Sigmoid colon (tissue), 7 donors: ENCODE data around the gene MROH2A. TPM values are rescaled to one million over a fixed set of nuclear protein-coding genes. Genes with fewer than 3 reads are reported as not detected.
A peak's percentile ranks its signal among the peaks of the same experiment; 100 is the strongest.

Source experiments
- DNase-seq: peaks from one replicate; pipeline ENCODE4 v3.0.0-alpha.2; 2019
- H3K27ac ChIP-seq, 4 donors: fragments of 200-600 bp; sonication (generic); one replicate each; pipeline ENCODE4 v1.5.1; 2016 to 2019; ENCODE audit warnings: mild to moderate bottlenecking in 1 of 4
- H3K27me3 ChIP-seq, 3 donors: fragments of 200-600 bp; sonication (generic); one replicate each; pipeline ENCODE4 v1.5.1; 2019; ENCODE audit warnings: mild to moderate bottlenecking in 1 of 3
- H3K36me3 ChIP-seq, 4 donors: fragments of 200-600 bp; sonication (generic); one replicate each; pipeline ENCODE4 v1.5.1; 2016 to 2019
- H3K4me1 ChIP-seq, 4 donors: fragments of 200-600 bp; sonication (generic); one replicate each; pipeline ENCODE4 v1.5.1; 2017 to 2019
- H3K4me3 ChIP-seq, 4 donors: fragments of 200-600 bp; sonication (generic); one replicate each; pipeline ENCODE4 v1.5.1; 2017 to 2019; ENCODE audit warnings: mild to moderate bottlenecking in 2 of 4, moderate library complexity in 1 of 4
- H3K9me3 ChIP-seq, 4 donors: fragments of 200-600 bp in 3 of 4; sonication (generic) in 3 of 4; one replicate each; pipeline versions ENCODE4 v1.5.1 to v1.6.1; 2013 to 2019
- EP300 ChIP-seq, 4 donors: sonication (generic); formaldehyde crosslinking; IDR thresholded peaks; one replicate each; pipeline ENCODE4 v1.6.1; 2017; ENCODE audit warnings: antibody characterized with exemption in 4 of 4
- POLR2A ChIP-seq, 2 donors: fragments of 450-650 bp; IDR thresholded peaks; one replicate each; pipeline ENCODE4 v1.6.1; 2016; ENCODE audit warnings: antibody characterized with exemption in 2 of 2, mild to moderate bottlenecking in 2 of 2, moderate library complexity in 2 of 2
- POLR2AphosphoS5 ChIP-seq, 4 donors: sonication (generic); formaldehyde crosslinking; IDR thresholded peaks; one replicate each; pipeline ENCODE4 v1.6.1; 2017; ENCODE audit warnings: antibody characterized with exemption in 4 of 4
- WGBS, 2 donors: extraction: QIAGEN DNeasy Blood & Tissue Kit; methylation state at CpG; one replicate each; pipeline ENCODE4 v1.1.7; 2013; 5-methylcytosine and 5-hydroxymethylcytosine counted together
- intact Hi-C: fragments of 100-400 bp; cut with DNase I; formaldehyde crosslinking; loops from one replicate; pipeline ENCODE4 v1.15.1; 2023
- polyA plus RNA-seq, 3 donors: library from polyadenylated mRNA; stranded (reverse); fragments of 200-250 nt; gene quantifications; one replicate each; pipeline ENCODE4 v1.2.3, GENCODE V29; 2013
- total RNA-seq, 4 donors: library from RNA; depleted of rRNA; stranded (reverse); fragments of >200 nt; gene quantifications; one replicate each; pipeline ENCODE4 v1.1.0, GENCODE V29; 2016
- TF ChIP-seq, protein P1 (sequence below), 4 experiments: fragments of 450-650 bp in 3 of 4; fragments of 200-600 bp in 1 of 4; IDR thresholded peaks; one replicate each; pipeline ENCODE4 v1.5.1; 2016 to 2019; ENCODE audit warnings: antibody characterized with exemption in 4 of 4, mild to moderate bottlenecking in 3 of 4, moderate library complexity in 2 of 4
- donor health status: healthy with polysubstance abuse.
- donor health status: Bipolar disorder and iron deficiency.
- donor health status: healthy.

The MROH2A gene
- total and polyA plus RNA-seq, 7 donors: 0.06 TPM; not detected in 6

DNA sequence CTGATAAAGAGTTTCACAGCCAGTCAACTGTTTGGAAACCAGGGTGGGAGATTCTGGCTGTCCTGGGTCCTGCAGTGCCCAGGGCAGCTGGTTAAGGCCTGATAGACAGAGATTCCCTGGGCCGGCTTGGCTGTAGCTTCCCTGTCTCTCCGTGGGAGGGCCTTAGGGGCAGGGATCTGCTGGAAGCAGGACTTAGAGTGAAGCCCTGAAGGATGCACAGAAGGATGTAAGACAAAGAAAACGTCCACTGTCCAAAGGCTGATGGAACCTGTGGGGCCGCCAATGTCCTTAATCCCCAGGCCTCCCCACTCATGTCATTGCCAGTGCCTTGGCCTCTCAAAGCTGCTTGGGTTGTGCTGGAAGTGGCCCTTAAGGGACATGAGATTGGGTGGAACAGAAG is 33.0 kb downstream of the MROH2A start:
- Histone ChIP-seq H3K4me1 (no peaks in the 10 kb centered on the region), H3K36me3 (no peaks in the 10 kb centered on the region), H3K27me3 (peaks cover 0 to 5% (median 0%) of the 10 kb centered on the region in 3 donors), H3K4me3 (no peak overlapping the region), H3K27ac (no peak overlapping the region), H3K9me3 (peaks cover 0 to 1% (median 0%) of the 10 kb centered on the region in 4 donors)
- 79 to 91% methylated on average over 4 of the region's 4 CpGs for WGBS, 2 donors
- peak; percentile 33 for DNase-seq
- TF ChIP-seq POLR2A (IDR thresholded peaks at IDR 0.05) (no peak), EP300 (IDR thresholded peaks at IDR 0.05) (no peak), POLR2AphosphoS5 (IDR thresholded peaks at IDR 0.05) (no peak)
- TF ChIP-seq, protein P1, sequence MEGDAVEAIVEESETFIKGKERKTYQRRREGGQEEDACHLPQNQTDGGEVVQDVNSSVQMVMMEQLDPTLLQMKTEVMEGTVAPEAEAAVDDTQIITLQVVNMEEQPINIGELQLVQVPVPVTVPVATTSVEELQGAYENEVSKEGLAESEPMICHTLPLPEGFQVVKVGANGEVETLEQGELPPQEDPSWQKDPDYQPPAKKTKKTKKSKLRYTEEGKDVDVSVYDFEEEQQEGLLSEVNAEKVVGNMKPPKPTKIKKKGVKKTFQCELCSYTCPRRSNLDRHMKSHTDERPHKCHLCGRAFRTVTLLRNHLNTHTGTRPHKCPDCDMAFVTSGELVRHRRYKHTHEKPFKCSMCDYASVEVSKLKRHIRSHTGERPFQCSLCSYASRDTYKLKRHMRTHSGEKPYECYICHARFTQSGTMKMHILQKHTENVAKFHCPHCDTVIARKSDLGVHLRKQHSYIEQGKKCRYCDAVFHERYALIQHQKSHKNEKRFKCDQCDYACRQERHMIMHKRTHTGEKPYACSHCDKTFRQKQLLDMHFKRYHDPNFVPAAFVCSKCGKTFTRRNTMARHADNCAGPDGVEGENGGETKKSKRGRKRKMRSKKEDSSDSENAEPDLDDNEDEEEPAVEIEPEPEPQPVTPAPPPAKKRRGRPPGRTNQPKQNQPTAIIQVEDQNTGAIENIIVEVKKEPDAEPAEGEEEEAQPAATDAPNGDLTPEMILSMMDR (IDR thresholded peaks at IDR 0.05): no peak
- intact Hi-C loops: no loop called here

GRCh38 chr2:233811732-233812131 is 33.6 kb downstream of the MROH2A start:
- 90 to 93% methylated on average over 8 of the region's 8 CpGs for WGBS, 2 donors

DNA sequence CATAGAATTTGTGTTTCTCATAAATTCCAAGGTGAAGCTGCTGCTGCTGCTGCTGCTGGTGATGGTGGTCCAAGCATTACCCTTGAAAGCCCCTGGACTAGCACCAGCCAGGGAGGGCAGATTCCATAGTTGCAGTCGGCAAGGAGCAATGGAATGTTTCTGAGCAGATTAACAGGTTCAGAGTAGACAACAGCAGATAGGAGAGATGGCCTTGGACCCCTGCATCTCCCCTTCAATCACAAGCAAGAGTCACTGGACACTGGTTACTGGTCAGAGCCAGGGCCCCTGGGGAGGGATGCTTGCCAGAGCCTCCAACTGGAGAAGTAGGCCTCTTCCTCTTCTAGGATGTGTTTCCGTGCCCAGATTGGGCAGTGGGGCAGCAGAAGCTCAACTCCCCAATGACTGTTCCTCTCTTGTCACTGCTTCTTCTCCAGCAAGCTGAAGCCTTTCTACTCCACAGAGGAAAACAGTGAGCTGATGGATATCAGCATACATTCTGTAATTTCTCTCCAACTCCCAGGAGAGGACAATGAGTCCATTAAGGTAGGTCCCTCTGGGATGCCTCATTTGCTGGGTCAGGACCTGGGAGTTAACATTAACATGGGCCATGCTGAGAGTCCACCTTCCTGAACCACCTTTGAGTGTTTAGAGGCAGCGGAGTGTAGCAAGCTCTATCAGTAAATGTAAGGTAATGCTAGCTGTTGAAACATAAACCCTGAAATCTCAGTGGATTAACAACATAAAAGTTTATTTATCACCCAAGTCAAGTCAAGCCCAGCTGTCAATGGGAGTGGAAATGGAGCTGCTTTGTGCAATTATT is 35.3 kb downstream of the MROH2A start:
- WGBS, 2 donors: 83 to 93% methylated on average over 3 of the region's 3 CpGs
- Histone ChIP-seq H3K36me3 (no peaks in the 10 kb centered on the region), H3K4me1 (no peaks in the 10 kb centered on the region), H3K27ac (no peak overlapping the region), H3K27me3 (peaks cover 0 to 5% (median 0%) of the 10 kb centered on the region in 3 donors), H3K4me3 (no peak overlapping the region), H3K9me3 (peaks cover 0 to 1% (median 0%) of the 10 kb centered on the region in 4 donors)
- DNase-seq: peak; percentile 44
- intact Hi-C loops: no loop called here
- TF ChIP-seq POLR2AphosphoS5 (IDR thresholded peaks at IDR 0.05) (no peak), EP300 (IDR thresholded peaks at IDR 0.05) (no peak), POLR2A (IDR thresholded peaks at IDR 0.05) (no peak)
- TF ChIP-seq, protein P1 (IDR thresholded peaks at IDR 0.05): no peak

More at GRCh38 chr2:233811732-233812131, 33.6 kb downstream of the MROH2A start:
- Histone ChIP-seq H3K4me1 (no peaks in the 10 kb centered on the region), H3K9me3 (peaks cover 0 to 1% (median 0%) of the 10 kb centered on the region in 4 donors), H3K27me3 (peaks cover 0 to 5% (median 0%) of the 10 kb centered on the region in 3 donors), H3K27ac (no peak overlapping the region), H3K36me3 (no peaks in the 10 kb centered on the region), H3K4me3 (no peak overlapping the region)
- DNase-seq: peak; percentile 37
- TF ChIP-seq EP300 (IDR thresholded peaks at IDR 0.05) (no peak), POLR2AphosphoS5 (IDR thresholded peaks at IDR 0.05) (no peak), POLR2A (IDR thresholded peaks at IDR 0.05) (no peak)
- TF ChIP-seq, protein P1 (IDR thresholded peaks at IDR 0.05): no peak
- intact Hi-C loops: no loop called here

DNA sequence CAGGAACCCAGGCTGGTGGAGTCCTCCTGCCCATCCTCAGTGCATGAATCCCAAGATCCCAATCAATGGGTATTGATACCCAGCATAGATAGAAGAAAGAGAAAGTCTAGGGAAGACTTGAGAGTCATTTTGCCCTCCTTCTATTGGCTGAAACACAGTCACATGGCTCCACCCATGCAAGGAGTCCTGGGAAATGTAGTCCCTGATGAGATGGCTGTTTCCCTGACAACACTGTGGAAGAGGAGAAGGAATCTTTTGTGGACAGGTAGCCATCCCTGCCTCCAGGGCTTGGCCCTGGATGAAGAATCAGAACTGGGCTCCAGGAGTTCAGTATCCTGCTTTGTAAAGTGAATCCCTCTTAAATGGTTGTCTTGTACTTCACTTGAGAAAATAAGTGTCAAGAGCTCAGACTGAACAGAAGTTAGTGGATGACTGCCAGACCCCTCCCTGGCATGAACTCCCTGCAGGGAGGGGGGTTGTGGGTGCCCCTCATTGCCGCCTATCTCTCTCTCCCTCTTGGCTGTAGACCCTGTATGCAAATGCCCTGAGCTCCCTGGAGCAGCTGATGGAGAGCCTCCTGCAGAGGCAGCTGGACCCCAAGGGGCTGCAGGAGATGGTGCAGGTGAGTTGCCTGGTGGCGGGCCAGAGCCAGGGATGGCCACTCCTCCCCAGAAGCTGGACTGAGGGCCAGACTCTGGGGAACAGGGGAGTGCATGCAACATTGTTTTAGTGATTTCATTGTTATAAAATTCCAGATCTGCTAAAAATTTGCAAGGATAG is 36.1 kb downstream of the MROH2A start:
- 83 to 89% methylated on average over 2 of the region's 2 CpGs for WGBS, 2 donors
- Histone ChIP-seq H3K36me3 (no peaks in the 10 kb centered on the region), H3K27me3 (no peaks in the 10 kb centered on the region), H3K27ac (no peak overlapping the region), H3K9me3 (peaks cover 0 to 1% (median 0%) of the 10 kb centered on the region in 4 donors), H3K4me1 (no peaks in the 10 kb centered on the region), H3K4me3 (no peak overlapping the region)
- no peak for TF ChIP-seq POLR2A (IDR thresholded peaks at IDR 0.05)
- TF ChIP-seq, protein P1 (IDR thresholded peaks at IDR 0.05): no peak
- TF ChIP-seq EP300 (IDR thresholded peaks at IDR 0.05): no peak
- no peak for TF ChIP-seq POLR2AphosphoS5 (IDR thresholded peaks at IDR 0.05)
- intact Hi-C loops: no loop called here
- peak; percentile 29 for DNase-seq
